Measurements from ENCODE around the gene MON1A. TPM values are rescaled to one million over a fixed set of nuclear protein-coding genes. Genes with fewer than 3 reads are reported as not detected.
A peak's percentile ranks its signal among the peaks of the same experiment; 100 is the strongest.
"Not testable (repeated sequence)": the region's sequence is repeated elsewhere in the genome, so short reads cannot be mapped to it uniquely, and the experiment has no call there.

The MON1A gene
- total RNA-seq, 2 experiments from 2014 or later, result 6.9 to 8.5 TPM

- no peak for TF ChIP-seq CTCF (IDR thresholded peaks at IDR 0.05)
- peak overlapping the region; percentile 91 for H3K27ac Mint-ChIP-seq
- no peaks in the 10 kb centered on the region for H3K27me3 Mint-ChIP-seq
- intact Hi-C loops (cut with micrococcal nuclease), result no loop called here
- peak overlapping the region; percentile 89 for H3K4me3 Mint-ChIP-seq
- ATAC-seq, result no peak
- CTCF ChIA-PET, result interaction anchor here (0.7 to 1.5 kb wide), 3 partner anchors 12 to 137 kb away, joined by 3 to 4 read pairs (median 4); partner anchors contain the start of genes INKA1 and MON1A
- POLR2A ChIA-PET, result interaction anchor here (0.6 to 3.1 kb wide), 10 partner anchors 9 to 217 kb away, joined by 3 to 28 read pairs (median 3); partner anchors contain the start of genes GMPPB, IP6K1 and MON1A
- peaks cover 24% of the 10 kb centered on the region for H3K4me1 Mint-ChIP-seq (ENCODE audit: low read depth)
- no peaks in the 10 kb centered on the region for H3K9me3 Mint-ChIP-seq
- no peak for DNase-seq
- H3K36me3 Mint-ChIP-seq (ENCODE audit: low read depth), result peaks cover 20% of the 10 kb centered on the region
Observed at GRCh38 chr3:49940667-49941249, 11.1 kb upstream of the MON1A start.

GRCh38 chr3:49939858-49940666 lies 10.5 kb upstream of the MON1A start, which contains the start of gene RBM6:
TSS of gene RBM6 (plus strand) at chr3:49940150. CDS start at chr3:49962642, 22,492 bp downstream.
- peak within 1 kb of the TSS; percentile 91 for H3K27ac Mint-ChIP-seq
- peak; percentile 98 for DNase-seq
- POLR2A ChIA-PET, result interaction anchor here (0.6 to 3.1 kb wide), 11 partner anchors 10 to 216 kb away, joined by 3 to 28 read pairs (median 3); partner anchors contain the start of genes GMPPB, IP6K1 and MON1A
- no peak for TF ChIP-seq CTCF (IDR thresholded peaks at IDR 0.05)
- peaks cover 16% of the 10 kb centered on the region for H3K36me3 Mint-ChIP-seq (ENCODE audit: low read depth)
- no peaks in the 10 kb centered on the region for H3K9me3 Mint-ChIP-seq
- no peaks in the 10 kb centered on the region for H3K27me3 Mint-ChIP-seq
- intact Hi-C loops (cut with micrococcal nuclease), result no loop called here
- CTCF ChIA-PET, result interaction anchor here (0.7 to 1.5 kb wide), 5 partner anchors 9 to 138 kb away, joined by 3 to 5 read pairs (median 4); partner anchors contain the start of genes INKA1 and MON1A
- ATAC-seq, result peak; percentile 99
- peak within 1 kb of the TSS; percentile 89 for H3K4me3 Mint-ChIP-seq
- H3K4me1 Mint-ChIP-seq (ENCODE audit: low read depth), result peaks cover 22% of the 10 kb centered on the region

- Mint-ChIP-seq H3K9me3 (no peaks in the 10 kb centered on the region), H3K27ac (no peak overlapping the region), H3K27me3 (no peaks in the 10 kb centered on the region), H3K4me3 (no peak overlapping the region), H3K4me1 (ENCODE audit: low read depth) (peaks cover 10% of the 10 kb centered on the region), H3K36me3 (ENCODE audit: low read depth) (peaks cover 6% of the 10 kb centered on the region)
- no peak for TF ChIP-seq CTCF (IDR thresholded peaks at IDR 0.05)
- intact Hi-C loops (cut with micrococcal nuclease), result no loop called here
- DNase-seq, result no peak
- no peak for ATAC-seq
- ChIA-PET POLR2A (no interaction called here), CTCF (no interaction called here)
Observed at GRCh38 chr3:49937090-49937489, 7.5 kb upstream of the MON1A start.

GRCh38 chr3:49932281-49932680 lies 2.7 kb upstream of the MON1A start:
- H3K36me3 Mint-ChIP-seq (ENCODE audit: low read depth); CTCF ChIA-PET; H3K27me3 Mint-ChIP-seq; POLR2A ChIA-PET; H3K27ac Mint-ChIP-seq; ATAC-seq; H3K9me3 Mint-ChIP-seq; intact Hi-C loops (cut with micrococcal nuclease); H3K4me3 Mint-ChIP-seq; DNase-seq: not testable (repeated sequence)
- H3K4me1 Mint-ChIP-seq (ENCODE audit: low read depth), result peaks cover 17% of the 10 kb centered on the region

- Mint-ChIP-seq H3K27ac (no peak overlapping the region), H3K9me3 (no peaks in the 10 kb centered on the region), H3K4me1 (ENCODE audit: low read depth) (peaks cover 23% of the 10 kb centered on the region), H3K27me3 (no peaks in the 10 kb centered on the region), H3K36me3 (ENCODE audit: low read depth) (peaks cover 1% of the 10 kb centered on the region), H3K4me3 (no peak overlapping the region)
- DNase-seq (peak; percentile 19), ATAC-seq (no peak)
- ChIA-PET POLR2A (interaction anchor here (1.0 to 4.7 kb wide), 2 partner anchors 9 to 23 kb away, joined by 3 to 28 read pairs; partner anchors contain the start of gene RBM6), CTCF (interaction anchor here (0.9 to 1.2 kb wide), 4 partner anchors 9 to 219 kb away, joined by 3 to 4 read pairs (median 3); partner anchors contain the start of genes INKA1 and RBM6)
- TF ChIP-seq CTCF (IDR thresholded peaks at IDR 0.05), result no peak
- intact Hi-C loops (cut with micrococcal nuclease), result no loop called here
Observed at GRCh38 chr3:49930922-49931321, 1.3 kb upstream of the MON1A start.
